ENCODE data around the gene RAB3IL1.

The RAB3IL1 gene

DNA sequence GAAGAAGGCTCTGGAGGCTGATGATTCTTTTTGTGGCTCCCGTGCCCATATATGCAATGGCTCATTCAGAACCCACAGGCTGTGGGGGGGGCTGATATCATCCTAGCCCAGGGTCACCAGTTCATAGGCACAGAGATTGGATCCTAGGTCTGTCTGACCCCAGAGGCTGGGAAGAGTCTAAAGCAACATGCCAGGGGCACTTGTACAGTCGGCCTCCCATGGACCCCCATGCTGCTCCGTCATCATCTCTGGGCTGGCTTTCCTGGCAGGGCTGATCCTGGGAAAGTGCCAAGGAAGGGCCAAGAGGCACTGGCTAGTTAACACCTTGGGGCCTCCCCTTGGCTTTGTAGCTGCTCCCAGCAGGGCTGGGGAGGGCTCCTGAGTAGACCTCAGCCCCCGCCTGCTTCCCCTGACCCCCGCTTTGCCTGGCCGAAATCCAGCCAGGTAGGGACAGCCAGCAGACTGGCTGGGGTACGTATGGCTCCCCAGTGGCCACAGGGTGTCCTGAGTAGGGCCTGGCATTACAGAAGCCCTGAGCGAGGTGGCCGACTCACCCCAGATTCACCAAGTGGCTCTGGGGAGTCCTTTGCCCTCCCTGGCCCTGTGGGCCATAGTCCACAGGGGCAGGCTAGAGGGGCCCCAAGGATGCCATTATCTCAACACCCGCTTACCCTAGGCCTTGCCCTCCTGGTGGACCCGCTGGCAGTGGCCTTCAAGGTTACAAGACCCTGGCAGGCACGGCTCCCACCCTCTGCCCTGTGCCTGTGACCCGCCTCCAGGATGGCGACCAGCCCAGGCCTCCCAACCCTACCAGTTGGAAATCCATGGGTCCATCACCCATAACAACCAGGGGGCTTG lies 48.6 kb downstream of the RAB3IL1 start:
- DNase-seq (ENCODE audit: low spot score) (no peak), FAIRE-seq (no peak)

DNA sequence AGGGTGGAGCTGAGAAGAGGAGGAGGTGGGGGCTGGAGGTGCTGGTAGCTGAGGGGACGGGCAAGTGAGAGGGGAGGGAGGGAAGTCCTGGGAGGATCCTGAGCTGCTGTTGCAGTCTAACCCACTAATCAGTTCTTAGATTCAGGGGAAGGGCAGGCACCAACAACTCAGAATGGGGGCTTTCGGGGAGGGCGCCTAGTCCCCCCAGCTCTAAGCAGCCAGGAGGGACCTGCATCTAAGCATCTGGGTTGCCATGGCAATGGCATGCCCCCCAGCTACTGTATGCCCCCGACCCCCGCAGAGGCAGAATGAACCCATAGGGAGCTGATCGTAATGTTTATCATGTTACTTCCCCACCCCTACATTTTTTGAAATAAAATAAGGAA lies 50.4 kb downstream of the RAB3IL1 start:
- DNase-seq (ENCODE audit: low spot score): no peak

DNA sequence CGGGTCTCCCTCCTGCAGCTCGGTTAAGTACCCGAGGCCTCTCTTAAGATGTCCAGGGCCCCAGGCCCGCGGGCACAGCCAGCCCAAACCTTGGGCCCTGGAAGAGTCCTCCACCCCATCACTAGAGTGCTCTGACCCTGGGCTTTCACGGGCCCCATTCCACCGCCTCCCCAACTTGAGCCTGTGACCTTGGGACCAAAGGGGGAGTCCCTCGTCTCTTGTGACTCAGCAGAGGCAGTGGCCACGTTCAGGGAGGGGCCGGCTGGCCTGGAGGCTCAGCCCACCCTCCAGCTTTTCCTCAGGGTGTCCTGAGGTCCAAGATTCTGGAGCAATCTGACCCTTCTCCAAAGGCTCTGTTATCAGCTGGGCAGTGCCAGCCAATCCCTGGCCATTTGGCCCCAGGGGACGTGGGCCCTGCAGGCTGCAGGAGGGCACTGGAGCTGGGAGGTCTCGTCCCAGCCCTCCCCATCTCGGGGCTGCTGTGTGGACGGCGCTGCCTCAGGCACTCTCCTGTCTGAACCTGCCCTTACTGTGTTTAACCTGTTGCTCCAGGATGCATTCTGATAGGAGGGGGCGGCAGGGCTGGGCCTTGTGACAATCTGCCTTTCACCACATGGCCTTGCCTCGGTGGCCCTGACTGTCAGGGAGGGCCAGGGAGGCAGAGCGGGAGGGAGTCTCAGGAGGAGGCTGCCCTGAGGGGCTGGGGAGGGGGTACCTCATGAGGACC lies 51.0 kb downstream of the RAB3IL1 start:
- no peak for DNase-seq (ENCODE audit: low spot score)
- no peak for FAIRE-seq

More for the DNA sequence above, 50.4 kb downstream of the RAB3IL1 start:
- FAIRE-seq: no peak

DNA sequence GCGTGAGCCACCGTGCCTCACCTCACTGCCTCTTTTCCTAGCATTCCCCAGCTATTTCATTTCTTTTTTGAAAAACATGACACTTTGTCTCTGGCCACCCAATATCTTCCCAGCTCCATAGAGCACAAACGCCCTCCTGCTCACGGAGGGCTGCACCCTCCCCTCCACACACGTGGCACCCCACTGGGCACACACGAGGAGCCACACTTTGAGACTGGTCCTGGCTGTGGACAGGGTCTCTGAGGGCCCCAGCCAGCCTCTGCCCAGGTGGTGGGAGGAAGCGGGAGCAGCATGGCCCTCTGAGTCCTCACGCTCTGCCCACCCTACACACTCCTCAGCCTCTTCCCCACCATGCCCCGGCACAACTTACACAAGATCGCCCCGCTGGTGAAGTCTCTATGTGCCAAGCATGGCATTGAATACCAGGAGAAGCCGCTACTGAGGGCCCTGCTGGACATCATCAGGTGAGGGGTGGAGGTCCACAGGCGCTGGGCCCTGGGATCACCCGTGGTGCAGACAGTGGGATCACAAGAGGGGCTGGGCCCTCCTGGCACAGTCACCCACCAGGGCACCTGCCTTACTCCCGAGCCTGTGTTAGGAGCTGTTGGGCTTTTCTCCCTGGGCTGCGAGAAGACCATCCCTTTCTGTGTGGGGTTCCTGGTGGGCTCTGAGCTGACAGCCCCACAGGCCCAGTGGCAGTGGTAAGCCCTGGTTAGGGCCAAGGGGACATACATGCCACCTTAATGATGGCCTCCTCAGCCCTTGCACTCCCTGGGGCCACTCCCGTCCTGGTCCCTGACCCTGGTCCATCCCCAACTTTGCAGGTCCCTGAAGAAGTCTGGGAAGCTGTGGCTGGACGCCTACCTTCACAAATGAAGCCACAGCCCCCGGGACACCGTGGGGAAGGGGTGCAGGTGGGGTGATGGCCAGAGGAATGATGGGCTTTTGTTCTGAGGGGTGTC lies 52.3 kb downstream of the RAB3IL1 start:
- FAIRE-seq (no peak), DNase-seq (ENCODE audit: low spot score) (no peak)

DNA sequence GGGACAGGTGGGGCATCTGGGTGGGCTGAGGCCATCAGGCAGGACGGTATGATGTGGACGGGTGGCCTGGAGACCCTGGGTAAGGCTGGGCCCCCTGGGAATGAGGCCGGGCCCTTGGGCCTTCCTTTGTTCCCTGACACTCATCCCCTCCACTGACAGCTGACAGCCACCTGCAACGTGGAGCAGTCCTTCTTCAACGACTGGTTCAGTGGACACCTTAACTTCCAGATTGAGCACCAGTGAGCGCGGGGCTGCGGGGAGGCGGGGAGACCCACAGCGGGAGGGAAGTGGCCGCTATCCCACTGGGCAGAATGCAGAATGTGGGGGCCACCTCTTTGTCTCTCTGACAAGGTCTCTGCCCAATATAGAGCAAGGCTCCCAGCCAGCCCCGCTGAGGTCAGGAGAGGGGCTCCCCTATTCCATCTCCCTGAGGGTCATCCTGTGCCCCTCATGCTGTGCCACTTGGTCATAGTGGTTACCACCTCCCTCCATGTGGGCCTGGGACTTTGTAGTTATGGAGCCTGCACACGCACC lies 53.8 kb downstream of the RAB3IL1 start:
- no peak for FAIRE-seq

DNA sequence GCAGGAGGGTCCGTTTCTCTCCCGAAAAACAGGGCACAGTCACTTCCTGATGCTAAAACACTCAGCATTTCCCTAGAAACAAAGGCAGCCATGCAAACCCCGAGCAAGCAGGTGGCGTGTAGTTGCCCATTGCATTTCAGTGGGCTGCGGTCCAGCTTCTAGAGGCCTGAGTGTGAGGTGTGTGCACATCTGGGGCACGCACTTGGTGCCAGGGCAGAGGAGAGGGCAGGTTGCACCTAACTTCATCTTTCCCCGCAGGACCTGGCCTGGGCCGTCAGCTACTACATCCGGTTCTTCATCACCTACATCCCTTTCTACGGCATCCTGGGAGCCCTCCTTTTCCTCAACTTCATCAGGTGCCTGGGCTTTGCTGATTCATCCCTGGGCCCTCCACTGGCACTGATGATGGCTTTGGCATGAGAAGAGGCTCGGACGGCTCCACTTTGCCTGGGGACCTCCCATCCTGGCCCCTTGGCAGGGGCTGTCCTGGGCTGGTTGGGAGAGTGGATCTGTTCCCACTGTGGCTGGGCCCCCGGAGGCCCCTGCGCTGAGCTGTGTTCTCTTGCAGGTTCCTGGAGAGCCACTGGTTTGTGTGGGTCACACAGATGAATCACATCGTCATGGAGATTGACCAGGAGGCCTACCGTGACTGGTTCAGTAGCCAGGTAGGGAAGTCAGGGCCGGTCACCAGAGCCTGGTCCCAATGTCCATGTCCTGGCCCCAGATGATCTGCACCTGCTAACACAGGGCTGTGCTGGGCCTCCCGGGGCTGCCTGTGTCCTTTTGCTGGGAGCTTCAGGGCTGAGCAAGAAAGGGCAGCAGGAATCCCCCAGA lies 54.4 kb downstream of the RAB3IL1 start:
- DNase-seq (ENCODE audit: low spot score): peak; percentile 8
- FAIRE-seq: no peak

More for the DNA sequence above, 53.8 kb downstream of the RAB3IL1 start:
- DNase-seq (ENCODE audit: low spot score): no peak

DNA sequence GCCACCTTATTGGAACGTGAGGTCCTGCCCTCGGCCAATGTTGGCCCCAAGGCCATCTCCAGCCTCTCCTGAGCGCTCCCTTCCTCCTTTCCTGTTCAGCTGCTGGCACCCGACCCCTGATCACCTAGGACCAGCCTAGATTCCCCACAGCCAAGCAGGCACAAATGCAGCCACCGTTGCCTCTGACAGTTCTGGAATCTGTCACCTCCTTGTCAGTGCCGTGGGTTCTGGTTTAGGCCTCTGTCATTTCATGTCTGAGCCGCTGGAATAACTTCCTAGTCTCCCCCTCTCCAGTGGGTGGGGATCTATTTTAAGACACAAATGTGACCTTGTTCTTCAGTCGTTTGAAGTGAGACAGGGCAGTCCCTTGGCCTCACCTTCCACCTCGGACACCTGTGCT lies 55.7 kb downstream of the RAB3IL1 start:
- no peak for DNase-seq (ENCODE audit: low spot score)
- no peak for FAIRE-seq

DNA sequence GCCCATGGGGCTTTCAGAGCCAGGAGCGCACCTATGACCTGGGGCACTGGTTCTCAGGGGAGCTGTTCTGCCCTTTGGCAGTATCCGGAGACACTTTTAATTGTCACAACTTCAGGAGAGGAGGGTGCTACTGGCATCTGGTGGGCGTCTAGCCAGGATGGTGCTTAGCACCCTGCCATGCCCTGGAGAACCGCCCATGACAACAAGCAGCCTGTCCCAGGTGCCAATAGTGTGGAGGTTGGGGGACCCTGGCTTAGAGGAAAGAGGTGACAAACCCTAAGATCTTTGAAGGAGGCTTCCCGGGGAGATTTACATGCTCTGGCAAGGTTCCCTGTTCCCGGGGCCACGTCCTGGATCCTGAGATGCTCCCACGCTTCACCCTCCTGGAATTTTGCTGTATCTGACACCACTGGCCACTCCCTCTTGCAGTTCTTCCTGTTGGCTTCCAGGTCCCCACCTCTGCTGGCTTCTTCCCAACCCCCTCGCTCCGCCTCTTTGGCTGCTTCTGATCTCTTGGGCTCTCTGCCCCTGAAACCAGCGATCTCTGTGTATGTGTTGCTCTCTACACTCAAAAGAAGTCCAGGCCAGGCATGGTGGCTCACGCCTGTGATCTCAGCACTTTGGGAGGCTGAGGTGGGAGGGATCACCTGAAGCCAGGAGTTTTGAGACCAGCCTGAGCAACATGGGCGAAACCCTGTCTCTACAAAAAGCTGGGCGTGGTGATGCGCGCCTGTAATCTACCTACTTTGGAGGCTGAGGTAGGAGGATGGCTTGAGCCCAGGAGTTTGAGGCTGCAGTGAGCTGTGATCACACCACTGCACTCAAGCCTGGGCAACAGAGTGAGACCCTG lies 57.1 kb downstream of the RAB3IL1 start:
- FAIRE-seq (no peak), DNase-seq (ENCODE audit: low spot score) (no peak)

DNA sequence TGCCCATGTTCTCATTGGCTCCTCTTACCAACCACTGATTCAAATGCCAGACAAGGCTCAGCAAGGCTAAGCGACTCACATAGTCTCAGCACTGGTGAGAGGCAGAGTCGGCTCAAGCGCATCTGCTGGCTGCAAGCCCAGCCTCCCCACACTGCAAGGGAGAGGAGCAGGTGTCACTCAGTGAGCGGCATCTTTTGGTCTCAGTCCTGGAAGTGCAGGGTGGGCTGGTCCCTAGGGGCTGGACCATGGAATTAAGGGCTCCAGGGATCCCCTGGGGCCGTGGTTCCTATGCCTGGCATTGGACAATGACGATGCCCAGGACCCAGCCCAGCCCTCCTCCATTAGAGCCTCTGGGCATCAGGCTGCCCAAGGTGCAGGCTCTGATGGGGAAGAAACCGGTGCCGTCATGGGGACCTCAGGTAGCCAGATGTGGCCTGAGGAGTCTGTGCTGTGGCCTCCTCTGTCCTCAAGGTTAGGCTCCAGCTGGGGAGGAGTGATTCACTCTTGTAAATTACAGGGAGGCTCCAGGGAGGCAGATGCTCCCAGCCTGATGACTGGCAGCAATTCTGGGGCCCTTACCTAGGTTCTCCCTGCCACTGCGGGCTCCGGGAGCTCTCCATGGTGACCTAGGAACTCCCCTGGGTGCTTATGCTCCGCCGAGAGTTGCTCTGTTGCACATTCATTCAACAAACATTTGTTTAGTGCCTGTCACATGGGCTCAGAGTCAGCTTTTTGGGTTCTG lies 61.3 kb downstream of the RAB3IL1 start:
- FAIRE-seq (no peak), DNase-seq (ENCODE audit: low spot score) (no peak)

DNA sequence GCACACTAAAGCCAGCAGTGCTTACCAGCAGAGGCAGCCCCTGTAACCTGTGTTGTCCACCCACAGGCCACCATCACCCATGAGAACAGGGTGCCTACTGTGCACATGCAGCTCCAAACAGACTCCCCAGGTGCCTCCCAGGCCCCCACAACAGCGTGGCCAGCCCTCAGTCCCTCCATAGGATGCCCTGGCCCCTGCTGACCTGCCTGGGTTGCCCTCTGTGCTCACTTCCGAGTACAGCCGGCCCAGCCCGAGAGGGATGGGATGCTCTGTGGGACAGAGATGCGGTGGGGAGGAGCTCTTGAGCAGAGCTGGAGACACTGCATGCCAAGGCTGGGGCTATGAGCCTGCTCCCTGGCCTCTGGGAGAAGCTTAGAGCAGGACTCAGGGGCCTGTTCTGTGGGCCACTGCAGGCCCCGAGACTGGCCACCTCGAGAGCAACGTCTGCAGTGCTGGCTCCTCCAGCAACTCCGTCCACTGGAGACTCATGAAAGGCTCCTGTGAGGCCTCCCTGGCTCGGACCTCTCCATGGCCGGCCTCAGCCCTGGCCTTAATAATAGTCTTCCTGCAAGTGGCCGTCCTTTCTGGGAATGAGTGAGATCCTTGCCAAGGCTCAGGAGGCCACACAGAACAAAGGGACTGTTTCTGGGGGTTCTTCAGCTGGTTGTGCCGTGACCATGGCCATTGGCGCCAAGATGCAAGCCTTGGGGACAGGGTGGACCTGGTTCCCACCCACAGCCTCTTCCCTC lies 62.2 kb downstream of the RAB3IL1 start:
- FAIRE-seq (no peak), DNase-seq (ENCODE audit: low spot score) (no peak)

DNA sequence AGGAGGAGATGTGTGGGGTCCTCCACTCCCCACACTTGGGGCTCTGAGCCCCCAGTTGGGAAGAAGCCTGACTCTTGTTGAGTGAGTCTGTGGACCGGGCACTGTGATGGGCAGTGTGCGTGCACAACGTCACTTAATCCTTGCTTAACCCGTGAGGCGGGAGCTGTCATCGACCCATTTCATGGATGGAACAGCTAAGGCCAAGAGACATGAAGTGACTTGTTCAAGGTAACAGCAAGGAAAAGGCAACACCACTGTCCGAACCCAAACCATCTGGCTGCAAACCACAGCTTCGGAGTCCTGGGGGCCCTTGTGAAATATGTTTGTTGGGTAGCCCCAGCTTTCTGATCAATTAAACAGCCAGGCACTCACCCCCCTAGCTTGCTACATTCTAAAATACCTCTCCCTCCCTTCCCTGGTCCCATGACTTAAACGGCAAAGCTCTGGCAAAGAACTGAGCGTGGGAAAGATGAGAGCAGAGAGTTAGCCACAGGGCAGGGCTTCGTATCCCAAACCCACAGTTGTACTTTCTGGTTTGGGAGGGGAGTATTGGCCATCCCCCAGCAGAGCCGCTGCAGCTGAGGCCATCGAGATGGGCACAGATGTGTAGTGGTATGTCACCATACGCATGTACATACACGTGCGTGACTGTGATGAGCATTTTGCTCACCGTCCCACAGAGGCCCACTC lies 63.0 kb downstream of the RAB3IL1 start:
- DNase-seq (ENCODE audit: low spot score) (no peak), FAIRE-seq (no peak)

DNA sequence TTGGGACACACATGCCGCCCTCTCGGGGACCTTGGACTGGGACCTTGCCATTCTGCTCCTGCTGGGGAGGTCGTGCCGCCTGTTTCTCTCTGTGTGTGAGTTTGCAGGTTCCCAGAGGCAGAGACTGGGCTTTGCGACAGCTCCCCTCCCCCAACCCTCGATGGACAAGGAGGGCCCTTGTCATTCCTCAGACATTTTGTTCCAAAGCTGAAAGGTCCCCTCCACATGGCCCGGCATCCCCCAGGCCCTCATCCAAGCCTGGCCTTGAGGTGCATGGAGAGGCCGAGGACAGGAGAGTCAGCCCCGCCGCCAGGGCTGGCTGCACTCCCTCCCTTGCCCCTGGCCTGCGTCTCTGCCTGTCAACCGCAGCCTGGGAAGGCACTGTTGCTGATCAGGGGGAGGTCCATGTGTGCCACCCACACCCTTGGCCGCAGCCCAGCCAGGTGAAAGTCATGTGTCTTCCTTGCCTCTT lies 63.6 kb downstream of the RAB3IL1 start:
- FAIRE-seq (no peak), DNase-seq (ENCODE audit: low spot score) (no peak)

DNA sequence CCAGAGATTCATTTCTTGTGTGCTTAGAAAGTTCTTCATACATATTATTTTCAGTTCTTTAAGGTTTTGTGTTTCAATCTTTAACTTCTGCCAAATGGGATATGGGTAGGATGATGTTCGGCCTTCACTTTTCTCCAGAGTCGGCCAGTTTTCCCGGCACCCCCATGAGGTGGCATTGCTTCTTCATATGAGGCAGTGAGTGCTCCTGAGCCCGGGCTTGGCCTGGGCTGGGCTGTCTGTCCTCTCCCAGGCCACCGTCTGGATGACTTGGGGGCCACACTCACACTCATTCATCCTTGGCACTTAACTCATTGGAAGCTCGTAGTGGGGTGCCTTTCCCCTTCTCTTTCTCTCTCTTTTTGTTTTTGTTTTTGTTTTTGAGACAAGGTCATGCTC lies 65.5 kb downstream of the RAB3IL1 start:
- DNase-seq (ENCODE audit: low spot score): no peak
- no peak for FAIRE-seq

DNA sequence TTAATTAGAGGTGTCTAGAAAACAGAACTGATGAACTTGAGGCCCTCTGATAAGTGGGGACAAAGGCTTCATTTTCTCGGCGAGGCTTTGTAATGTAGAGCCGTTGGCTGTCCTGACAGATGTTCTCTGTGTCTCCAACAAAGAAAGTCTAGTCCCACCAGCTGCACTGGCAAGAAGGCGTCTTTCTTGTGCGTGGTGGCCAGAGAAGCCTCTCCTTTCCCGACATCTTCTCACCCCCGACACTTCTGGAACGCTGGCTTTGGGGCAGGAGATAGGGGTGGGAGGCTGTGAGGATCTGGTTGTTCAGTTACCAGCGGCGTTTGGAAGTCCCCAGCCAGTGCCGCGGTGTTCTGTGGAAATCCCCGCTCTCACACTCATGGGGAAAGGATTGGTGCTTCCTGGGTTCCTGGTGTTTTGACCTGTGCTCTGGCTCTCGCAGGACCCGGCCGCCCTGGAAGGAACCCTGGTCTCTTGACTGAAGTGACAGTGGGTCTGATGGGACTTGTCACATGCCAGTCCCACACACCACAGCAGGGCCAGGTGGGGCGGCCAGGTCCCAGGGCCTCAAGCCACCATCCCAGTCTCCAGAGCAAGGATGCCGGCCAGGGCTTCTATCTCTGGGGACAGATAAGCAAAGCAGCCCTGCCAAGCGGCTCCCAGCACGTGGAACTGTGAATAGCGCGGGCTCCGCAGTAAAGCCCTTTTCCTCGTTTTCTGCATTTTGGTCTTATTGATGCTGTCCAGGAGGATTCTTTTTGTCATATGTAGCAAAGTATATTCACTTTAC lies 66.1 kb downstream of the RAB3IL1 start:
- FAIRE-seq (no peak), DNase-seq (ENCODE audit: low spot score) (no peak)

DNA sequence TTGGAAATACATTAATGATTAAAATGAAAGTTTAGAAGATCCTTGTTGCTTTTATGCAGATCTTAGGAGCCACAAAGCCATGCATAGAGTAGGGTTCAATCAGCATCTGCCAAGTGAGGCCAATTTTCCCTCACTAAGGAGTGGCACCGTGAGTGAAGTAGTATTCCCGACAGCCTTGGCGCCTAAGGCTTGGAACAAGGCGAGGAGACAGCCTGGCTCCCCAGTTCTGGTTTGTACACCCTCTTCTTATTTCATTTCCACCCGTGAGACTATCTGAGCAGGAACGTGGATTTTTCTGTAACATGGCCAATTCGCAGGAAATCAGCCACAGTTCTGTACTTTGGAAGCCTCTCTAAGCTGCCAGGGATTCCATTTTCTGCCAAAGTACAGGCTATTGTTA lies 66.7 kb downstream of the RAB3IL1 start:
- FAIRE-seq (no peak), DNase-seq (ENCODE audit: low spot score) (no peak)

DNA sequence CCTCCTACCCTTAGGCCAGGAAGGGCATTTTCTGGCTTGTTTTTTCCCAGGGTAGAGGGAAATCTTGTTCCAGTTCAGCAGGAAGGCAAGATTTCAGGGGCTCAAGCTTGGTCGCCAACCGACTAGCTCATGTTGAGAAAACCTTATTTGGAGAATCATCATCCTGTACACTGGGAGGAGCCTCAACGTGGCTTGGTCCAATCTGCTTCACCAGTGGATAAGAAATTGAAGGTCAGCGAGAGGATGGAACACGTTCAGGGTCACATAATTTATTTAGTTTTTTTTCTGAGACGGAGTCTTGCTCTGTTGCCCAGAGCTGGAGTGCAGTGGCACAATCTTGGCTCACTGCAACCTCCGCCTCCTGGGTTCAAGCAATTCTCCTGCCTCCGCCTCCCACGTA lies 68.7 kb downstream of the RAB3IL1 start:
- no peak for DNase-seq (ENCODE audit: low spot score)
- no peak for FAIRE-seq

All from RCC 7860 (cell line).